Breast epithelium (tissue), 3 donors: ENCODE measurements around the gene EFEMP1.

Source experiments
- POLR2A ChIP-seq: fragments of 450-650 bp; IDR thresholded peaks from one replicate; pipeline ENCODE4 v1.6.1; 2016; ENCODE audit warnings: antibody characterized with exemption, mild to moderate bottlenecking, moderate library complexity
- POLR2AphosphoS5 ChIP-seq, 3 donors: sonication (generic); formaldehyde crosslinking; IDR thresholded peaks; one replicate each; pipeline ENCODE4 v1.6.1; 2017; ENCODE audit warnings: antibody characterized with exemption in 3 of 3
- TF ChIP-seq, protein P1 (sequence below), 3 donors: fragments of 450-650 bp; IDR thresholded peaks; one replicate each; pipeline ENCODE4 v1.5.1; 2016 to 2017; ENCODE audit warnings: antibody characterized with exemption in 3 of 3, mild to moderate bottlenecking in 3 of 3, moderate library complexity in 3 of 3

DNA sequence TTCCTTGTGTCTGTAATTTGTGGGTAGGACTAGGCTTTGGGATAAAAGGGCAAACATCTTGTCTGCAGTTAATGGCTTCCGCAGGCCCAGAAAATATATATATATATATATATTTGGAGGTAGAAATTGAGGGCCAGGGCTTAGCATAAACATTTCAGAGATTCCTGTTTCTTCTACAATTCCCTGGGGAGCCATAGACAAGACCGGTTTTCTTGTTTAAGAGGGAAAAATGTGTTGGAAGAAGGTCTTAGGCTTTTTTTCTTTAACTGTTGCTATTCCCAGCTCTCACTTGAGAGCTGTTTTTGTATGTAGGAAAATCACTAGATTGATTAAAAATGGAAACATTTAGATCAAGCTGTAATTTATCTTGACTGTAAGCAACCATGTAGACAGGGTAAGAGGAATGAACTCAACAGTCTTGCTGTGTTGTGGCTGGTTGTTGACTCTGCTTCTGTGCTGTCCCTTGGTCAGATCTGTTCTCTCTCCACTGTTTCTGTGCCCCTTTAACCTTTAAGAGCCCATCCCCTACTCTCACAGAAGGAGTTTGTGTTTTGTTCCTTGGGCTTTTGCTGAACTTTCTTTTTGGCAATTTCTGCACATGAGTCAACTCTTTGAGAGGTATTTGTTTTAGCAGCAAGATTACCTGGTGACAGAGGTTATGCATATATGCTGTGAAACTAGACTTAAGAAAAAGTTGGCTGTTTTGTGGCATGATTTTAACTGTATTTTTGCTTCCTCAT is 58.3 kb downstream of the EFEMP1 start:
- TF ChIP-seq, protein P1, sequence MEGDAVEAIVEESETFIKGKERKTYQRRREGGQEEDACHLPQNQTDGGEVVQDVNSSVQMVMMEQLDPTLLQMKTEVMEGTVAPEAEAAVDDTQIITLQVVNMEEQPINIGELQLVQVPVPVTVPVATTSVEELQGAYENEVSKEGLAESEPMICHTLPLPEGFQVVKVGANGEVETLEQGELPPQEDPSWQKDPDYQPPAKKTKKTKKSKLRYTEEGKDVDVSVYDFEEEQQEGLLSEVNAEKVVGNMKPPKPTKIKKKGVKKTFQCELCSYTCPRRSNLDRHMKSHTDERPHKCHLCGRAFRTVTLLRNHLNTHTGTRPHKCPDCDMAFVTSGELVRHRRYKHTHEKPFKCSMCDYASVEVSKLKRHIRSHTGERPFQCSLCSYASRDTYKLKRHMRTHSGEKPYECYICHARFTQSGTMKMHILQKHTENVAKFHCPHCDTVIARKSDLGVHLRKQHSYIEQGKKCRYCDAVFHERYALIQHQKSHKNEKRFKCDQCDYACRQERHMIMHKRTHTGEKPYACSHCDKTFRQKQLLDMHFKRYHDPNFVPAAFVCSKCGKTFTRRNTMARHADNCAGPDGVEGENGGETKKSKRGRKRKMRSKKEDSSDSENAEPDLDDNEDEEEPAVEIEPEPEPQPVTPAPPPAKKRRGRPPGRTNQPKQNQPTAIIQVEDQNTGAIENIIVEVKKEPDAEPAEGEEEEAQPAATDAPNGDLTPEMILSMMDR (IDR thresholded peaks at IDR 0.05): no peak
- TF ChIP-seq POLR2AphosphoS5 (IDR thresholded peaks at IDR 0.05): no peak
- no peak for TF ChIP-seq POLR2A
